ENCODE data around the gene PEX6. TPM values are rescaled to one million over a fixed set of nuclear protein-coding genes. Genes with fewer than 3 reads are reported as not detected.
A peak's percentile ranks its signal among the peaks of the same experiment; 100 is the strongest.

Gene PEX6
- polyA plus RNA-seq, 1 of the 3 experiments (the other 2 are of a cell fraction): 15.3 TPM

DNA sequence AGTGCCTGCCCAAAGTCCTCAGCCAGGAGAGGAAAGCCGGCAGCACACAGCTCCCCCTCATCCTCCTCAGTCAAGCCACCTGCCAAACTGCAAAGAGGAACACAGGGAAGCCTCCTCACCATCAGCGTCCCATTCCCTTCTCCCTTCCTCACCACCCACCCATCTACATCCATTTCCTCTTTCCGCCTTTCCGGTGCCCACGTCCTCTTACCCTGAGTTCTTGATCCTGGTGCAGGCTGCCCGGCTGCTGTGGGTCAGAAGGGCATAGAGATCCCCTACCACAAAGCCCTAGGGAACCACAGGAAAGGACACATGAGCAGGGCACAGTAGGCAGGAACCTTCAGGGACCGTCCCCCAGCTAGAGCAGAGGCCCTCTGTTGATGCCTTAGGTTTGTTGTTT is 12.4 kb downstream of the PEX6 start (continued):
- TF ChIP-seq, protein P1, sequence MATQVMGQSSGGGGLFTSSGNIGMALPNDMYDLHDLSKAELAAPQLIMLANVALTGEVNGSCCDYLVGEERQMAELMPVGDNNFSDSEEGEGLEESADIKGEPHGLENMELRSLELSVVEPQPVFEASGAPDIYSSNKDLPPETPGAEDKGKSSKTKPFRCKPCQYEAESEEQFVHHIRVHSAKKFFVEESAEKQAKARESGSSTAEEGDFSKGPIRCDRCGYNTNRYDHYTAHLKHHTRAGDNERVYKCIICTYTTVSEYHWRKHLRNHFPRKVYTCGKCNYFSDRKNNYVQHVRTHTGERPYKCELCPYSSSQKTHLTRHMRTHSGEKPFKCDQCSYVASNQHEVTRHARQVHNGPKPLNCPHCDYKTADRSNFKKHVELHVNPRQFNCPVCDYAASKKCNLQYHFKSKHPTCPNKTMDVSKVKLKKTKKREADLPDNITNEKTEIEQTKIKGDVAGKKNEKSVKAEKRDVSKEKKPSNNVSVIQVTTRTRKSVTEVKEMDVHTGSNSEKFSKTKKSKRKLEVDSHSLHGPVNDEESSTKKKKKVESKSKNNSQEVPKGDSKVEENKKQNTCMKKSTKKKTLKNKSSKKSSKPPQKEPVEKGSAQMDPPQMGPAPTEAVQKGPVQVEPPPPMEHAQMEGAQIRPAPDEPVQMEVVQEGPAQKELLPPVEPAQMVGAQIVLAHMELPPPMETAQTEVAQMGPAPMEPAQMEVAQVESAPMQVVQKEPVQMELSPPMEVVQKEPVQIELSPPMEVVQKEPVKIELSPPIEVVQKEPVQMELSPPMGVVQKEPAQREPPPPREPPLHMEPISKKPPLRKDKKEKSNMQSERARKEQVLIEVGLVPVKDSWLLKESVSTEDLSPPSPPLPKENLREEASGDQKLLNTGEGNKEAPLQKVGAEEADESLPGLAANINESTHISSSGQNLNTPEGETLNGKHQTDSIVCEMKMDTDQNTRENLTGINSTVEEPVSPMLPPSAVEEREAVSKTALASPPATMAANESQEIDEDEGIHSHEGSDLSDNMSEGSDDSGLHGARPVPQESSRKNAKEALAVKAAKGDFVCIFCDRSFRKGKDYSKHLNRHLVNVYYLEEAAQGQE (IDR thresholded peaks at IDR 0.05; ENCODE audit: low read depth, low read length): no peak
- TF ChIP-seq POLR2AphosphoS5 (IDR thresholded peaks at IDR 0.05; ENCODE audit: low read depth, low read length) (no peak), TEAD4 (IDR thresholded peaks at IDR 0.05; ENCODE audit: borderline replicate concordance, insufficient read depth) (no peak), RFX5 (IDR thresholded peaks at IDR 0.05; ENCODE audit: low read length) (no peak), TAF1 (IDR thresholded peaks at IDR 0.05; ENCODE audit: borderline replicate concordance, low read depth, low read length) (no peak)

GRCh38 chr6:42963855-42964605 is 15.0 kb downstream of the PEX6 start:
- Histone ChIP-seq H3K9ac (no peak overlapping the region), H2AFZ (ENCODE audit: low read depth) (no peak overlapping the region), H3K27ac (ENCODE audit: low read depth in 2 of 2, low read length in 1 of 2) (no peak overlapping the region), H4K20me1 (ENCODE audit: insufficient read depth) (no peaks in the 10 kb centered on the region), H3K4me1 (ENCODE audit: control insufficient read depth in 1 of 2, insufficient read depth in 2 of 2, low read depth in 1 of 2, low read length in 1 of 2) (peaks cover 0 to 7% of the 10 kb centered on the region in 2 experiments; a peak in 1 of 4 replicates), H3K4me2 (no peak overlapping the region), H3K4me3 (ENCODE audit: low read depth in 2 of 2, low read length in 1 of 2) (no peak overlapping the region), H3K9me2 (no peaks in the 10 kb centered on the region), H3K9me3 (no peaks in the 10 kb centered on the region), H3K27me3 (ENCODE audit: insufficient read depth) (no peaks in the 10 kb centered on the region), H3K36me3 (replicated peaks in 1 of 2; ENCODE audit: control insufficient read depth in 1 of 2, insufficient read depth in 2 of 2, low read length in 1 of 2) (peaks cover 0 to 34% of the 10 kb centered on the region in 2 experiments), H3F3A (replicated peaks; ENCODE audit: insufficient read depth) (no peaks in the 10 kb centered on the region), H3K79me2 (ENCODE audit: insufficient read depth) (no peaks in the 10 kb centered on the region)
- CTCF ChIA-PET: interaction anchor here (0.6 to 2.0 kb wide), 9 partner anchors 8 to 179 kb away, joined by 3 to 9 read pairs (median 4); partner anchors contain the start of genes PEX6 and PPP2R5D
- 87% methylated on average over 3 of the region's 9 CpGs for WGBS (ENCODE audit: low lambda C conversion rate)
- POLR2A ChIA-PET: interaction anchor here (1.8 to 2.1 kb wide), 2 partner anchors 15 kb away, joined by 4 to 8 read pairs; partner anchors contain the start of gene PEX6
- no peak for TF ChIP-seq EZH2phosphoT487 (IDR thresholded peaks at IDR 0.05; ENCODE audit: borderline replicate concordance, low read depth)
- TF ChIP-seq, protein P2, sequence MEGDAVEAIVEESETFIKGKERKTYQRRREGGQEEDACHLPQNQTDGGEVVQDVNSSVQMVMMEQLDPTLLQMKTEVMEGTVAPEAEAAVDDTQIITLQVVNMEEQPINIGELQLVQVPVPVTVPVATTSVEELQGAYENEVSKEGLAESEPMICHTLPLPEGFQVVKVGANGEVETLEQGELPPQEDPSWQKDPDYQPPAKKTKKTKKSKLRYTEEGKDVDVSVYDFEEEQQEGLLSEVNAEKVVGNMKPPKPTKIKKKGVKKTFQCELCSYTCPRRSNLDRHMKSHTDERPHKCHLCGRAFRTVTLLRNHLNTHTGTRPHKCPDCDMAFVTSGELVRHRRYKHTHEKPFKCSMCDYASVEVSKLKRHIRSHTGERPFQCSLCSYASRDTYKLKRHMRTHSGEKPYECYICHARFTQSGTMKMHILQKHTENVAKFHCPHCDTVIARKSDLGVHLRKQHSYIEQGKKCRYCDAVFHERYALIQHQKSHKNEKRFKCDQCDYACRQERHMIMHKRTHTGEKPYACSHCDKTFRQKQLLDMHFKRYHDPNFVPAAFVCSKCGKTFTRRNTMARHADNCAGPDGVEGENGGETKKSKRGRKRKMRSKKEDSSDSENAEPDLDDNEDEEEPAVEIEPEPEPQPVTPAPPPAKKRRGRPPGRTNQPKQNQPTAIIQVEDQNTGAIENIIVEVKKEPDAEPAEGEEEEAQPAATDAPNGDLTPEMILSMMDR (IDR thresholded peaks at IDR 0.05): peak; percentile 42
- peak; percentile 48 for TF ChIP-seq RAD21 (IDR thresholded peaks at IDR 0.05; ENCODE audit: low read length)
- TF ChIP-seq, protein P3, sequence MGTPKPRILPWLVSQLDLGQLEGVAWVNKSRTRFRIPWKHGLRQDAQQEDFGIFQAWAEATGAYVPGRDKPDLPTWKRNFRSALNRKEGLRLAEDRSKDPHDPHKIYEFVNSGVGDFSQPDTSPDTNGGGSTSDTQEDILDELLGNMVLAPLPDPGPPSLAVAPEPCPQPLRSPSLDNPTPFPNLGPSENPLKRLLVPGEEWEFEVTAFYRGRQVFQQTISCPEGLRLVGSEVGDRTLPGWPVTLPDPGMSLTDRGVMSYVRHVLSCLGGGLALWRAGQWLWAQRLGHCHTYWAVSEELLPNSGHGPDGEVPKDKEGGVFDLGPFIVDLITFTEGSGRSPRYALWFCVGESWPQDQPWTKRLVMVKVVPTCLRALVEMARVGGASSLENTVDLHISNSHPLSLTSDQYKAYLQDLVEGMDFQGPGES (IDR thresholded peaks at IDR 0.05; ENCODE audit: low read depth, low read length): no peak
- no peak for TF ChIP-seq SIN3A (IDR thresholded peaks at IDR 0.05; ENCODE audit: borderline replicate concordance, low read depth, low read length)
- peak; percentile 75 for DNase-seq

Measured in SK-N-SH (cell line).